DMS53 (cell line): ENCODE data around the gene TENM3.

Experiments used
- DNase-seq: peaks from one replicate; lab custom pipeline; 2025; lab: John Stamatoyannopoulos, UW

Gene TENM3

GRCh38 chr4:182449930-182450439 lies 206.8 kb downstream of the TENM3 start:
- DNase-seq, result no peak

- no peak for DNase-seq
Measured at GRCh38 chr4:182451441-182451840, 208.2 kb downstream of the TENM3 start.

- DNase-seq, result no peak
Measured at GRCh38 chr4:182453830-182454229, 210.6 kb downstream of the TENM3 start.

- DNase-seq, result no peak
Measured at GRCh38 chr4:182454440-182455013, 211.3 kb downstream of the TENM3 start.

GRCh38 chr4:182465114-182465513 lies 221.9 kb downstream of the TENM3 start:
- no peak for DNase-seq

- no peak for DNase-seq
Measured at GRCh38 chr4:182465979-182466378, 222.8 kb downstream of the TENM3 start.

GRCh38 chr4:182470215-182470614 lies 227.0 kb downstream of the TENM3 start:
- no peak for DNase-seq

- no peak for DNase-seq
Measured at GRCh38 chr4:182475539-182475938, 232.3 kb downstream of the TENM3 start.

GRCh38 chr4:182478475-182478874 lies 235.3 kb downstream of the TENM3 start:
- peak; percentile 82 for DNase-seq

GRCh38 chr4:182483685-182484084 lies 240.5 kb downstream of the TENM3 start:
- no peak for DNase-seq

GRCh38 chr4:182486881-182487280 lies 243.7 kb downstream of the TENM3 start:
- DNase-seq, result no peak

- no peak for DNase-seq
Measured at GRCh38 chr4:182488896-182489295, 245.7 kb downstream of the TENM3 start.

GRCh38 chr4:182489607-182490006 lies 246.4 kb downstream of the TENM3 start:
- no peak for DNase-seq

GRCh38 chr4:182491719-182492118 lies 248.5 kb downstream of the TENM3 start:
- DNase-seq, result no peak

GRCh38 chr4:182492423-182492822 lies 249.2 kb downstream of the TENM3 start:
- DNase-seq, result no peak

- DNase-seq, result no peak
Measured at GRCh38 chr4:182493377-182493776, 250.2 kb downstream of the TENM3 start.

- no peak for DNase-seq
Measured at GRCh38 chr4:182494103-182494502, 250.9 kb downstream of the TENM3 start.

- no peak for DNase-seq
Measured at GRCh38 chr4:182495031-182495430, 251.8 kb downstream of the TENM3 start.

GRCh38 chr4:182495645-182496385 lies 252.6 kb downstream of the TENM3 start:
- no peak for DNase-seq

- DNase-seq, result no peak
Measured at GRCh38 chr4:182496408-182496807, 253.2 kb downstream of the TENM3 start.

GRCh38 chr4:182502064-182502463 lies 258.9 kb downstream of the TENM3 start:
- DNase-seq, result no peak

GRCh38 chr4:182504463-182504862 lies 261.3 kb downstream of the TENM3 start:
- no peak for DNase-seq

- DNase-seq, result no peak
Measured at GRCh38 chr4:182507805-182508204, 264.6 kb downstream of the TENM3 start.

GRCh38 chr4:182510836-182511235 lies 267.6 kb downstream of the TENM3 start:
- no peak for DNase-seq
